Breast epithelium (tissue), 4 donors: ENCODE results near the gene CXCL3. TPM values are rescaled to one million over a fixed set of nuclear protein-coding genes. Genes with fewer than 3 reads are reported as not detected.

ENCODE experiments used
- DNase-seq, 2 donors: peaks; one replicate each; pipeline ENCODE4 v3.0.0-alpha.2; 2019; ENCODE audit warnings: low spot score in 2 of 2
- H3K27ac ChIP-seq, 2 donors: fragments of 200-600 bp; sonication (generic) in 1 of 2; one replicate each; pipeline ENCODE4 v1.5.1; 2016 to 2019; ENCODE audit warnings: mild to moderate bottlenecking in 1 of 2
- H3K27me3 ChIP-seq, 2 donors: fragments of 200-600 bp; sonication (generic) in 1 of 2; one replicate each; pipeline versions ENCODE4 v1.5.1 to v1.6.0; 2017 to 2019; ENCODE audit warnings: control low read depth in 1 of 2, mild to moderate bottlenecking in 1 of 2
- H3K36me3 ChIP-seq: fragments of 200-600 bp; one replicate; pipeline ENCODE4 v1.5.1; 2019
- H3K4me1 ChIP-seq, 2 donors: fragments of 200-600 bp; sonication (generic); one replicate each; pipeline ENCODE4 v1.5.1; 2016 to 2019; ENCODE audit warnings: control low read depth in 1 of 2
- H3K4me3 ChIP-seq, 3 donors: fragments of 200-600 bp; sonication (generic); 1 replicate in 2 of 3; 2 replicates in 1 of 3; pipeline ENCODE4 v1.5.1; 2016 to 2019; ENCODE audit warnings: mild to moderate bottlenecking in 3 of 3, moderate library complexity in 2 of 3
- H3K9me3 ChIP-seq, 2 donors: fragments of 200-600 bp; sonication (generic) in 1 of 2; one replicate each; pipeline ENCODE4 v1.5.1; 2016 to 2019; ENCODE audit warnings: control low read depth in 1 of 2
- CTCF ChIP-seq, 3 donors: fragments of 450-650 bp; IDR thresholded peaks; one replicate each; pipeline ENCODE4 v1.5.1; 2016 to 2017; ENCODE audit warnings: antibody characterized with exemption in 3 of 3, mild to moderate bottlenecking in 3 of 3, moderate library complexity in 3 of 3
- POLR2A ChIP-seq: fragments of 450-650 bp; IDR thresholded peaks from one replicate; pipeline ENCODE4 v1.6.1; 2016; ENCODE audit warnings: antibody characterized with exemption, mild to moderate bottlenecking, moderate library complexity
- POLR2AphosphoS5 ChIP-seq, 3 donors: sonication (generic); formaldehyde crosslinking; IDR thresholded peaks; one replicate each; pipeline ENCODE4 v1.6.1; 2017; ENCODE audit warnings: antibody characterized with exemption in 3 of 3
- intact Hi-C: fragments of 100-400 bp; cut with DNase I; formaldehyde crosslinking; loops from one replicate; pipeline ENCODE4 v1.15.1; 2023; ENCODE audit warnings: low total_unique reads
- total RNA-seq, 3 donors: library from RNA; depleted of rRNA; stranded (reverse); fragments of >200 nt; gene quantifications; one replicate each; pipeline ENCODE4 v1.1.0, GENCODE V29; 2016

Gene CXCL3
- total RNA-seq, 3 donors from 2014 or later, result 0.64 to 5.6 (median 1.3) TPM

- no peak overlapping the region for H3K4me3 ChIP-seq
- TF ChIP-seq CTCF (IDR thresholded peaks at IDR 0.05) (no peak), POLR2A (no peak), POLR2AphosphoS5 (IDR thresholded peaks at IDR 0.05) (no peak)
- no peak for DNase-seq
These were observed 19.7 kb downstream of the CXCL3 start for GRCh38 chr4:74018771-74019170.

GRCh38 chr4:74018116-74018515 lies 20.4 kb downstream of the CXCL3 start:
- no peak for TF ChIP-seq POLR2A
- no peak for TF ChIP-seq POLR2AphosphoS5 (IDR thresholded peaks at IDR 0.05)
- TF ChIP-seq CTCF (IDR thresholded peaks at IDR 0.05), result no peak
- Histone ChIP-seq H3K36me3 (no peaks in the 10 kb centered on the region), H3K4me1 (no peaks in the 10 kb centered on the region), H3K27ac (no peak overlapping the region), H3K9me3 (no peaks in the 10 kb centered on the region), H3K27me3 (no peaks in the 10 kb centered on the region), H3K4me3 (no peak overlapping the region)
- intact Hi-C loops, result no loop called here
- no peak for DNase-seq

More at GRCh38 chr4:74018771-74019170, 19.7 kb downstream of the CXCL3 start:
- Histone ChIP-seq H3K4me1 (no peaks in the 10 kb centered on the region), H3K27ac (no peak overlapping the region), H3K9me3 (no peaks in the 10 kb centered on the region), H3K36me3 (no peaks in the 10 kb centered on the region), H3K27me3 (no peaks in the 10 kb centered on the region)
- intact Hi-C loops, result no loop called here

- no peaks in the 10 kb centered on the region for H3K9me3 ChIP-seq
- DNase-seq, result no peak
- no peaks in the 10 kb centered on the region for H3K36me3 ChIP-seq
These were observed 22.4 kb downstream of the CXCL3 start for GRCh38 chr4:74016068-74016467.

GRCh38 chr4:74015126-74015780 lies 23.2 kb downstream of the CXCL3 start:
- Histone ChIP-seq H3K27ac (no peak overlapping the region), H3K4me3 (no peak overlapping the region), H3K9me3 (no peaks in the 10 kb centered on the region), H3K36me3 (no peaks in the 10 kb centered on the region), H3K27me3 (no peaks in the 10 kb centered on the region), H3K4me1 (no peaks in the 10 kb centered on the region)
- DNase-seq, result no peak
- TF ChIP-seq POLR2A (no peak), CTCF (IDR thresholded peaks at IDR 0.05) (no peak), POLR2AphosphoS5 (IDR thresholded peaks at IDR 0.05) (no peak)
- intact Hi-C loops, result no loop called here

More at GRCh38 chr4:74016068-74016467, 22.4 kb downstream of the CXCL3 start:
- Histone ChIP-seq H3K4me3 (no peak overlapping the region), H3K27me3 (no peaks in the 10 kb centered on the region), H3K4me1 (no peaks in the 10 kb centered on the region), H3K27ac (no peak overlapping the region)
- TF ChIP-seq CTCF (IDR thresholded peaks at IDR 0.05) (no peak), POLR2AphosphoS5 (IDR thresholded peaks at IDR 0.05) (no peak), POLR2A (no peak)
- intact Hi-C loops, result no loop called here

- TF ChIP-seq CTCF (IDR thresholded peaks at IDR 0.05) (no peak), POLR2AphosphoS5 (IDR thresholded peaks at IDR 0.05) (no peak), POLR2A (no peak)
- DNase-seq, result no peak
- intact Hi-C loops, result no loop called here
- Histone ChIP-seq H3K4me1 (no peaks in the 10 kb centered on the region), H3K27me3 (no peaks in the 10 kb centered on the region), H3K27ac (no peak overlapping the region), H3K9me3 (no peaks in the 10 kb centered on the region), H3K36me3 (no peaks in the 10 kb centered on the region), H3K4me3 (no peak overlapping the region)
These were observed 24.2 kb downstream of the CXCL3 start for GRCh38 chr4:74014332-74014731.
